ENCODE data around the gene PRR7. TPM values are rescaled to one million over a fixed set of nuclear protein-coding genes. Genes with fewer than 3 reads are reported as not detected.

PRR7 gene
- total RNA-seq, 4 donors from 2014 or later = 1.4 to 4.7 (median 4.2) TPM

- 64 to 69% methylated on average over 4 of the region's 4 CpGs for WGBS, 2 donors
- H3K27ac ChIP-seq = no peak overlapping the region
- no peak for DNase-seq
- no peak for TF ChIP-seq CTCF (IDR thresholded peaks at IDR 0.05)
- TF ChIP-seq POLR2A (IDR thresholded peaks at IDR 0.05) = no peak
- H3K4me3 ChIP-seq (replicated peaks in 1 of 3) = no peak overlapping the region
- intact Hi-C loops (cut with DNase I) = no loop called here
- H3K36me3 ChIP-seq = no peaks in the 10 kb centered on the region
- no peaks in the 10 kb centered on the region for H3K9me3 ChIP-seq
- peaks cover 32 to 56% of the 10 kb centered on the region in 2 donors for H3K4me1 ChIP-seq
- no peaks in the 10 kb centered on the region for H3K27me3 ChIP-seq
These were observed 28.4 kb downstream of the PRR7 start for GRCh38 chr5:177474846-177475562.

GRCh38 chr5:177475563-177476427 lies 29.2 kb downstream of the PRR7 start:
- H3K4me3 ChIP-seq (replicated peaks in 1 of 3) = no peak overlapping the region
- no peaks in the 10 kb centered on the region for H3K27me3 ChIP-seq
- H3K9me3 ChIP-seq = no peaks in the 10 kb centered on the region
- no peak overlapping the region for H3K27ac ChIP-seq
- no peak for TF ChIP-seq POLR2A (IDR thresholded peaks at IDR 0.05)
- TF ChIP-seq CTCF (IDR thresholded peaks at IDR 0.05) = no peak
- no peaks in the 10 kb centered on the region for H3K36me3 ChIP-seq
- 70 to 82% methylated on average over 10 to 11 of the region's 11 CpGs for WGBS, 2 donors
- H3K4me1 ChIP-seq = peaks cover 32 to 49% of the 10 kb centered on the region in 2 donors
- intact Hi-C loops (cut with DNase I) = no loop called here
- no peak for DNase-seq

GRCh38 chr5:177476531-177477233 lies 30.1 kb downstream of the PRR7 start:
- no peaks in the 10 kb centered on the region for H3K9me3 ChIP-seq
- TF ChIP-seq POLR2A (IDR thresholded peaks at IDR 0.05) (no peak), CTCF (IDR thresholded peaks at IDR 0.05) (no peak)
- H3K4me3 ChIP-seq (replicated peaks in 1 of 3) = no peak overlapping the region
- 74 to 77% methylated on average over 16 to 18 of the region's 18 CpGs for WGBS, 2 donors
- H3K27ac ChIP-seq = peak overlapping the region in 1 of 3 donors; percentile 17
- H3K27me3 ChIP-seq = no peaks in the 10 kb centered on the region
- peaks cover 30 to 44% of the 10 kb centered on the region in 2 donors for H3K4me1 ChIP-seq
- DNase-seq = peak; percentile 25 to 38
- H3K36me3 ChIP-seq = no peaks in the 10 kb centered on the region
- intact Hi-C loops (cut with DNase I) = no loop called here

- Histone ChIP-seq H3K27ac (peak overlapping the region in 2 of 3 donors; percentile 17 to 59), H3K27me3 (no peaks in the 10 kb centered on the region), H3K4me3 (replicated peaks in 1 of 3) (no peak overlapping the region), H3K36me3 (no peaks in the 10 kb centered on the region), H3K9me3 (no peaks in the 10 kb centered on the region), H3K4me1 (peaks cover 20 to 35% of the 10 kb centered on the region in 2 donors)
- WGBS, 2 donors = 90 to 94% methylated on average over 12 of the region's 13 CpGs
- intact Hi-C loops (cut with DNase I) = no loop called here
- TF ChIP-seq CTCF (IDR thresholded peaks at IDR 0.05) (no peak), POLR2A (IDR thresholded peaks at IDR 0.05) (no peak)
- DNase-seq = peak in 1 of 2 donors; percentile 16
These were observed 31.3 kb downstream of the PRR7 start for GRCh38 chr5:177477701-177478477.

Data from thyroid gland (tissue), 4 donors.